Measurements from ENCODE around the gene LAMA3. TPM values are rescaled to one million over a fixed set of nuclear protein-coding genes. Genes with fewer than 3 reads are reported as not detected.

LAMA3 gene
- polyA plus RNA-seq, 1 donor from 2014 or later, result not detected

DNA sequence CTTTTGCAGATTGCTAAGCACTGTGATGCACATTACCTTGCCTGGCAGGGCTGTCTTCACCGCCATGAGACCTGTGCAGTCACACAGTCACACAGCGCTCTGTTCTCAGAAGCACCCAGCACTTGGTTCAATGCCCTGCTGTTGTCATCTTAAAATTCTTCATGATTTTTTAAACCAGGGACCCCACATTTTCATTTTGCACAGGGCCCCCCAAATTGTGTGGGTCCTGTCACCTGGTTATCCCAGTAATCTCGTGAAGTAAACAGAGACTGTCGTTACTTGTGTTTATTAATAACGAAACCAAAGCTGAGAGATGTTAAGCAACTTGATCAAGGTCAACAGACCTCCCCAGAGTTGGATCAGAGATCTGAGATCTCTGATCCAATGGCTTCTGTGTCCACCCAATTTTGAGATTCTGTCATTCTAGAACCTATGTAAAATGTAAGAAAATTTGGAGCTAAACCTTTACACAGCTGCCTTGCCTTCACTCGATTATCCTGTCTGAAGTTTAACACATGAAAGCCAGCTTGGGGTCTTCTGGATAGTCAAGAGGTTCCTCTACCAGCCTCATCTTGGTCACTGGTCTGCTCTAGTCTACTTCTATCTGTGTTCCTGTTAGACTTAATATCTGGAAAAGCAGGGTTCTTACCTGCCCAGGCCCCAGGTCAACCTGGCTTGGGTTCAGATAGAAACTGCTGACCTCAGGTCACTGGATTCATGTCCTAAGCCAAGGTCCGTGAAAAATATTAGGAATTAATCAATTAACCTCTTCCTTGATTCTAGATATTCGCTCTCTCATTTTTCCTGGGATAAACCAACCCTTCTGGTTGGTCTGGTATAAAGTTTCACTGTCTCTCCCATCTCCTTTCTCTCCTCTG, 311.6 kb downstream of the LAMA3 start:
- Mint-ChIP-seq H3K27me3 (no peaks in the 10 kb centered on the region), H3K36me3 (no peaks in the 10 kb centered on the region), H3K27ac (peak overlapping the region in 2 of 3 donors; percentile 57 to 63), H3K9me3 (peaks cover 0 to 2% (median 0%) of the 10 kb centered on the region in 3 donors), H3K4me3 (peak overlapping the region in 3 of 4 donors; percentile 26 to 80 (median 44)), H3K4me1 (peaks cover 17 to 27% (median 22%) of the 10 kb centered on the region in 3 donors)

DNA sequence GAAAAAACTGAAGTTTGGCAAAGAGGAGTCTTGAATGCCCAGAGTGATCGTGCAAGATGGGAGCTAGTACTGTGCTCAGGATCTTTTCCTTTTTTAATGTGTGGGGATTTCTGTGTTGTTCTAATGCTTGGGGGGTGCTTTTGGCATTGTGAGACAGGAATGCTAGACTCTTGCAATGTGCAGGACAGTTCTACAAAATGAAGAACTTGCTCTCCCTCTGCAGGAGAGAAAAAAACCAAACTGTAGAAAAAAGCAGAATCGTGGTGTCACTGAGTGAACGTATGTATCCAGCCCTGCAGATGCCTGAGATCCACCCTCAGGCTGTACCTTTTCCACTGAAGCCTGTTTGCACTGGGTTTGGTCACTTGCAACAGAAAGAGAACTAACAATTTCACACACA, 313.2 kb downstream of the LAMA3 start:
- no peak overlapping the region for H3K4me3 Mint-ChIP-seq
- no peaks in the 10 kb centered on the region for H3K36me3 Mint-ChIP-seq
- H3K27me3 Mint-ChIP-seq, result no peaks in the 10 kb centered on the region
- peaks cover 0 to 2% (median 0%) of the 10 kb centered on the region in 3 donors for H3K9me3 Mint-ChIP-seq
- peaks cover 17 to 27% (median 27%) of the 10 kb centered on the region in 3 donors for H3K4me1 Mint-ChIP-seq
- peak overlapping the region in 1 of 3 donors; percentile 57 for H3K27ac Mint-ChIP-seq

DNA sequence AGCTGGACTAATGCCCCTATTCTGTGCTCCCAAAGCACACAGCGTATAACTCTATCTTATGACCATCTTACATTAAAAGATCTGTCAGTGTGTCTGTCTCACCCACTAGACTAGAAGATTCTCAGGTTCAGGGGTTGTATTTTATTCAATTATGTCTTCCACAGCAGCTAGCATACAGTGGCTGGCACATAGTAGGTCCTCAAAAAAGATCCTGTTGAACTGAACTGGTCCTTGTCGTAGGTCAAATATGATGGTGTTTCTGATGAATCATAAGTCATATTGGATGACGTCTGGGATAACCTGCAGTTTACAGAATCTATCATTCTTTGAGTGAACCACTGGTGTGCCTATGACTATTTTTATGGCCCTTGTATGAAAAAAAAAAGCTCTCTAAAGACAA, 314.0 kb downstream of the LAMA3 start:
- peaks cover 0 to 2% (median 0%) of the 10 kb centered on the region in 3 donors for H3K9me3 Mint-ChIP-seq
- H3K27ac Mint-ChIP-seq, result no peak overlapping the region
- H3K27me3 Mint-ChIP-seq, result no peaks in the 10 kb centered on the region
- peaks cover 17 to 28% (median 27%) of the 10 kb centered on the region in 3 donors for H3K4me1 Mint-ChIP-seq
- H3K36me3 Mint-ChIP-seq, result no peaks in the 10 kb centered on the region
- no peak overlapping the region for H3K4me3 Mint-ChIP-seq

DNA sequence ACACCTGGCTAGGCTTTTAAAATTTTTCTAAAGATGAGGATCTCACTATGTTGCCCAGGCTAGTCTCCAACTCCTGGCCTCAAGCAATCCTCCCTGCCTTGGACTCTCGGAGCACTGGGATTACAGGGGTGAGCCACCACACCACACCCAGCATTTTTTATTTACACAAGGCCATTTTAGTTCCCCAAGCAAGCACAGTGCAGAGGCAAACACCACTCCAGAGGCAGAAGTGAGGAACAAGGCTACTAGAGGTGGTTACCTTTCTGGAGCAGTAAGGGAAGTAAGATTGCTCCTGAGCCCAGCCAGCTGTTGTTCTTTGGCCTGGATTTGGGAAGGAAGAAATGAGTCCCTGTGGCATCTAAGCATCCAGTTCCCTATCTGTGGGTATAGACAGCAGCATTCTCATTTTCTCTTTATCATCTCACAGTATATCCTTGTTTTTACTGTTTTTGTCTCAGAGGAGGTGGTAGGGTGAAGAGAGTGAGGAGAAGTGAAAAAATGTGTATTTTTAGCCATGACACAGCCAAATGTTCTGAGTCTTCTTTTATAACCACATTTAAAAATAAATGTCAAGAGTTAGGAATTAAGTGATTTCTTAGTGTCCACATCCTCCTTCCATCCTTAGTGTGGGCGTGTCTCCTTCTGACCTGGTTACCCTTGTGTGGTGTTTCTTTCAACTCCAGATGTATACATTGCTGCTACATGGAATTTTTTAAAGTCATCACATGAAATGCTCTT, 314.8 kb downstream of the LAMA3 start:
- H3K36me3 Mint-ChIP-seq, result no peaks in the 10 kb centered on the region
- H3K9me3 Mint-ChIP-seq, result peaks cover 0 to 2% (median 0%) of the 10 kb centered on the region in 3 donors
- H3K4me1 Mint-ChIP-seq, result peaks cover 22 to 36% (median 27%) of the 10 kb centered on the region in 3 donors
- H3K27me3 Mint-ChIP-seq, result no peaks in the 10 kb centered on the region
- H3K27ac Mint-ChIP-seq, result peak overlapping the region in 1 of 3 donors; percentile 53
- peak overlapping the region in 1 of 4 donors; percentile 37 for H3K4me3 Mint-ChIP-seq

Other genes with a start within 250 kb of the LAMA3 start
- gene RIOK3, start 236.2 kb upstream of the LAMA3 start, polyA plus RNA-seq, result 42.0 TPM
- gene RMC1, start 185.9 kb upstream of the LAMA3 start, polyA plus RNA-seq, result 73.0 TPM
- gene NPC1, start 102.9 kb upstream of the LAMA3 start, polyA plus RNA-seq, result 10.7 TPM
- gene ANKRD29, start 26.5 kb upstream of the LAMA3 start, polyA plus RNA-seq, result not detected